Adipocyte (in vitro differentiated cells): ENCODE measurements around the gene PANX2.

ENCODE experiments used
- DNase-seq: peaks from one replicate; pipeline ENCODE4 v3.0.0-alpha.2; 2015; ENCODE audit warnings: low read depth
- H3K27me3 ChIP-seq: replicated peaks from 2 replicates; pipeline ENCODE4 v1.7.0; 2013; ENCODE audit warnings: mild to moderate bottlenecking, low read length, moderate library complexity; ENCODE audit not compliant: control insufficient read depth, insufficient read depth
- H3K36me3 ChIP-seq: 2 replicates; pipeline ENCODE4 v1.7.0; 2013; ENCODE audit warnings: low read length, mild to moderate bottlenecking, moderate library complexity; ENCODE audit not compliant: control insufficient read depth, insufficient read depth, severe bottlenecking
- H3K4me1 ChIP-seq: 2 replicates; pipeline ENCODE4 v1.7.0; 2013; ENCODE audit warnings: mild to moderate bottlenecking, low read length, moderate library complexity; ENCODE audit not compliant: control insufficient read depth, insufficient read depth
- H3K4me3 ChIP-seq: 2 replicates; pipeline ENCODE4 v1.7.0; 2013; ENCODE audit warnings: mild to moderate bottlenecking, low read length, moderate library complexity
- H3K9ac ChIP-seq: 2 replicates; pipeline ENCODE4 v1.7.0; 2013; ENCODE audit warnings: mild to moderate bottlenecking, low read length, moderate library complexity
- H3K9me3 ChIP-seq: 2 replicates; pipeline ENCODE4 v1.7.0; 2013; ENCODE audit warnings: mild to moderate bottlenecking, low read length, moderate library complexity; ENCODE audit not compliant: control insufficient read depth

Gene PANX2

GRCh38 chr22:50216684-50217520 lies 46.4 kb downstream of the PANX2 start:
- Histone ChIP-seq H3K4me3 (no peak overlapping the region), H3K36me3 (peaks cover 79% of the 10 kb centered on the region), H3K4me1 (no peaks in the 10 kb centered on the region), H3K9me3 (no peaks in the 10 kb centered on the region), H3K9ac (no peak overlapping the region), H3K27me3 (no peaks in the 10 kb centered on the region)
- DNase-seq = no peak

DNA sequence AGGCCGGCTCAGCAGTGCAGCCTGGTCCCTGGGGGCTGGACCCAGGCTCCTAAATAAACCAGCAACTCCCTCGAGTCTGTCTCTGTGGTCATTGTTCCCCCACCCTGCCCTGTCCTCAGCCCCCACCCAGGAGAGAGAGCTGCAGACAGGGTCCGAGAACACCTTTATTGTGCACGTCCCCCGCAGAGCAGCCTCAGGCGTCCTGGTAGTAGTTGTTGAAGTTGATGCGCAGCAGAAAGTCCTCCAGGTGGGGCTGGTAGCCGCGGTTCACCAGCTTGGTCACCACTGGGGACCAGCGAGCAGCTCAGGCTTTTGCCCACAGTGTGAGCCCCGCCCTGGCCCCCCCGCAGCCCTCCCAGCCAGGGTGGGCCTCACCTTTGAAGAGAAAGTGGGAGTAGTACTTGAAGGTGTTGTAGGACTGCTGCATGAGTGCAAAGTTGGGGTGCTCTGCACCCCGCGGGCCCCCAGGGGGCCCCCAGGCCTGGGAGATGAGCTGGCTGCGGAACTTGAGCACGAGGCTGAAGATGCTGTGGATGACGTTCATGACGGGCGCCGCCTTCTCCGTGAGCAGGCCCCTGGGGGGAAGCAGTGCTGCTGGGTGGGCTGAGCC lies 47.1 kb downstream of the PANX2 start:
- H3K9ac ChIP-seq = no peak overlapping the region
- H3K4me1 ChIP-seq = no peaks in the 10 kb centered on the region
- no peaks in the 10 kb centered on the region for H3K27me3 ChIP-seq
- DNase-seq = no peak
- H3K9me3 ChIP-seq = no peaks in the 10 kb centered on the region
- peaks cover 80% of the 10 kb centered on the region for H3K36me3 ChIP-seq
- H3K4me3 ChIP-seq = no peak overlapping the region

- H3K27me3 ChIP-seq = no peaks in the 10 kb centered on the region
- DNase-seq = no peak
- H3K9me3 ChIP-seq = no peaks in the 10 kb centered on the region
- H3K4me3 ChIP-seq = no peak overlapping the region
- no peaks in the 10 kb centered on the region for H3K4me1 ChIP-seq
- no peak overlapping the region for H3K9ac ChIP-seq
- H3K36me3 ChIP-seq = peaks cover 79% of the 10 kb centered on the region
Measured at GRCh38 chr22:50218153-50218995, 47.8 kb downstream of the PANX2 start.

- peak; percentile 61 for DNase-seq
Measured at GRCh38 chr22:50218996-50219727, 48.6 kb downstream of the PANX2 start.

GRCh38 chr22:50219800-50220602 lies 49.5 kb downstream of the PANX2 start:
- H3K9ac ChIP-seq = no peak overlapping the region
- no peak overlapping the region for H3K4me3 ChIP-seq
- DNase-seq = no peak
- peaks cover 84% of the 10 kb centered on the region for H3K36me3 ChIP-seq
- H3K9me3 ChIP-seq = no peaks in the 10 kb centered on the region
- no peaks in the 10 kb centered on the region for H3K4me1 ChIP-seq
- no peaks in the 10 kb centered on the region for H3K27me3 ChIP-seq

More at GRCh38 chr22:50218996-50219727, 48.6 kb downstream of the PANX2 start:
- Histone ChIP-seq H3K9me3 (no peaks in the 10 kb centered on the region), H3K36me3 (peaks cover 84% of the 10 kb centered on the region), H3K4me3 (no peak overlapping the region), H3K9ac (no peak overlapping the region), H3K4me1 (no peaks in the 10 kb centered on the region), H3K27me3 (no peaks in the 10 kb centered on the region)

- no peaks in the 10 kb centered on the region for H3K4me1 ChIP-seq
Measured at GRCh38 chr22:50220603-50221409, 50.3 kb downstream of the PANX2 start.

GRCh38 chr22:50221410-50222300 lies 51.1 kb downstream of the PANX2 start:
- H3K36me3 ChIP-seq = peaks cover 82% of the 10 kb centered on the region

More at GRCh38 chr22:50220603-50221409, 50.3 kb downstream of the PANX2 start:
- Histone ChIP-seq H3K9me3 (no peaks in the 10 kb centered on the region), H3K4me3 (no peak overlapping the region), H3K27me3 (no peaks in the 10 kb centered on the region), H3K36me3 (peaks cover 85% of the 10 kb centered on the region), H3K9ac (no peak overlapping the region)
- no peak for DNase-seq

DNA sequence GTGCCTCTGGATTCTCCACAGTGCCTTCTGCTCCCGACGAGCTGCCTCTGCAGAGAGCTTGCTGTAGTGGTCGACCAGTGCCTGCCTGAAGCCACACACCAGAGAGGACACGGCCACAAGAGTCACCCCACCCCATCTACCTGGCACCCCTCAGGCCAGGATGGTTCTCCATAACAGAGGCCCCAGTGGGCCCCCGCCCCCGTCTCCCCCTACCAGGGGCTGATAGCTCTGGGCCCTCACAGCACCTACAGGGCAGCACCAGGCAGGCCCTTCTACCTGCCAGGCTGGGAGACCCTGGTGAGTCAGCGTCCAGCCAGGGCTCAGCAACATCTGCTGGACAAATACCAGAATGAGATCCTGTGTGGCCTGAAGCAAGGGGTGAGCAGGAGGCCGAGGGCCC lies 52.0 kb downstream of the PANX2 start:
- H3K9me3 ChIP-seq = no peaks in the 10 kb centered on the region
- H3K27me3 ChIP-seq = no peaks in the 10 kb centered on the region
- H3K36me3 ChIP-seq = peaks cover 81% of the 10 kb centered on the region
- DNase-seq = no peak
- no peak overlapping the region for H3K4me3 ChIP-seq
- H3K4me1 ChIP-seq = no peaks in the 10 kb centered on the region
- H3K9ac ChIP-seq = no peak overlapping the region

More at GRCh38 chr22:50221410-50222300, 51.1 kb downstream of the PANX2 start:
- H3K4me1 ChIP-seq = no peaks in the 10 kb centered on the region
- DNase-seq = no peak
- no peaks in the 10 kb centered on the region for H3K27me3 ChIP-seq
- H3K4me3 ChIP-seq = no peak overlapping the region
- H3K9ac ChIP-seq = no peak overlapping the region
- H3K9me3 ChIP-seq = no peaks in the 10 kb centered on the region

DNA sequence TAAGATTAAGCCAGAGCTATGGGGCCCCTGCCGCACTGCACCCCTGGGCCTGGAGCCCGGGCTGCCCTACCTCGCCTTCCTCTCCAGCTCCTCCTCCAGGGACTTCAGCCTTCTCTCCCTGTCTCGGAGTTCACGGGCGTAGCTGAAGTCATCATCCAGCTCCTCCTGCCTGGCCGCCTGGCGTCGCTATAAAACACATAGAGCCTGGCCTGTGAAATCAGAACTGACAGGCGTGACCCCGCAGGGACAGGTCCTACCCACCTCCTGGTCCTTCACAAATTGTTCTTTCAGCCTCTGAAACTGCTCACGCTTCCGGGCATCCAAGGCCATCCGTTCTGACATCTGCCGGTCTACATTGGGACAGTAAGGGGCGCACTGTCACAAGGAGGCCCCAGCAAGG lies 53.5 kb downstream of the PANX2 start:
- peaks cover 73% of the 10 kb centered on the region for H3K36me3 ChIP-seq
- H3K27me3 ChIP-seq = no peaks in the 10 kb centered on the region
- no peak overlapping the region for H3K9ac ChIP-seq
- no peak for DNase-seq
- no peak overlapping the region for H3K4me3 ChIP-seq
- no peaks in the 10 kb centered on the region for H3K9me3 ChIP-seq
- no peaks in the 10 kb centered on the region for H3K4me1 ChIP-seq
